ENCODE results near the gene SOWAHD. TPM values are rescaled to one million over a fixed set of nuclear protein-coding genes. Genes with fewer than 3 reads are reported as not detected.

SOWAHD gene, protein sequence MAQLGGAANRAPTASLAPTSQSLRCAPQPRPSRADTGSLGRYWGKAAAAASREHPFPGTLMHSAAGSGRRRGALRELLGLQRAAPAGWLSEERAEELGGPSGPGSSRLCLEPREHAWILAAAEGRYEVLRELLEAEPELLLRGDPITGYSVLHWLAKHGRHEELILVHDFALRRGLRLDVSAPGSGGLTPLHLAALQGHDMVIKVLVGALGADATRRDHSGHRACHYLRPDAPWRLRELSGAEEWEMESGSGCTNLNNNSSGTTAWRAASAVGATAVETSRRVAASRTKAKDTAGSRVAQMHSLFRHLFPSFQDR
- 1 to 10 TPM; 3.2 to 4.9 TPM for total RNA-seq

DNA sequence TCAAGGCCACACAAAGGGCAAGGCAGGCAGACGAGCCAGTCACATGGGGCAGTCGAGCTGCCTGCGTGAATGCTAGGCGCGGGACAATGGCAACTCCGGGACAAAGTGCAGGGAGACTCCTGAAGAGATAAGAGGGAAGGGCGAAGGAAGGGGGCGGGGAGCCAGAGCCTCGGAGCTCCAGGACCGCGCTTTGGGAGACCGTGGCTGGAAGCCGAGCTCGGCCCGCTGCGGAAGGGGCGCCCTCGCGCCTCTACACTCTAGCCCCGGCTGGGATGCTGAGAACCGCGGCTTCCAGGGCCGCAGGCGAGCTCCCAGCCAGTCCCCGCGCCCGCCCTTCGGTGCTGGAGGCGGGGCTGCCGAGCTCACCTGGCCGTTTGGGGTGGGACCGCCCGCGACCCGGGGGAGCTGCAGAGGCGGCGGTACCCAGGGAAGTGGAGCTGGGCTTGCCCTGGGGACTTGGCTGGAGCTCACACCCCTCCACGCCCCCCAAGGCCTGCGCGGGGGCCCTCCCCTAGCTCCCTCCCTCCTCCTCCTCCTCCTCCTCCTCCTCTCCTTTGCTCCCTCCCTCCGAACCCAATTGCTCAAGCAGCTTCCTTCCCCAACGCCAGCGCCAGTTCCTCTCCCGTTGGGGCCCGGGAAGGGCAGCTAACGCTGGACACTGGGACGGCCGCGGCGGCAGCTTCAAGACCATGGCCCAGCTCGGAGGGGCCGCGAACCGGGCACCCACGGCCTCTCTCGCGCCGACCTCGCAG is at the start of gene SOWAHD:
Gene SOWAHD, plus strand, starts transcription at position 610 of the 752 bp plus-strand sequence. Its CDS starts 80 bp downstream, at position 690.
- TF ChIP-seq, protein P1, sequence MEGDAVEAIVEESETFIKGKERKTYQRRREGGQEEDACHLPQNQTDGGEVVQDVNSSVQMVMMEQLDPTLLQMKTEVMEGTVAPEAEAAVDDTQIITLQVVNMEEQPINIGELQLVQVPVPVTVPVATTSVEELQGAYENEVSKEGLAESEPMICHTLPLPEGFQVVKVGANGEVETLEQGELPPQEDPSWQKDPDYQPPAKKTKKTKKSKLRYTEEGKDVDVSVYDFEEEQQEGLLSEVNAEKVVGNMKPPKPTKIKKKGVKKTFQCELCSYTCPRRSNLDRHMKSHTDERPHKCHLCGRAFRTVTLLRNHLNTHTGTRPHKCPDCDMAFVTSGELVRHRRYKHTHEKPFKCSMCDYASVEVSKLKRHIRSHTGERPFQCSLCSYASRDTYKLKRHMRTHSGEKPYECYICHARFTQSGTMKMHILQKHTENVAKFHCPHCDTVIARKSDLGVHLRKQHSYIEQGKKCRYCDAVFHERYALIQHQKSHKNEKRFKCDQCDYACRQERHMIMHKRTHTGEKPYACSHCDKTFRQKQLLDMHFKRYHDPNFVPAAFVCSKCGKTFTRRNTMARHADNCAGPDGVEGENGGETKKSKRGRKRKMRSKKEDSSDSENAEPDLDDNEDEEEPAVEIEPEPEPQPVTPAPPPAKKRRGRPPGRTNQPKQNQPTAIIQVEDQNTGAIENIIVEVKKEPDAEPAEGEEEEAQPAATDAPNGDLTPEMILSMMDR (IDR thresholded peaks at IDR 0.05) = no peak
- DNase-seq = peak; percentile 78
- Histone ChIP-seq H3K4me3 (peak within 1 kb of the TSS; percentile 52), H3K4me1 (no peaks in the 10 kb centered on the region), H3K27me3 (no peaks in the 10 kb centered on the region), H3K9ac (ENCODE audit: low read depth in 2 of 2, low read length in 2 of 2) (peak within 1 kb of the TSS; percentile 59 to 63), H3K36me3 (no peaks in the 10 kb centered on the region), H3K9me3 (no peaks in the 10 kb centered on the region), H3K27ac (peak within 1 kb of the TSS; percentile 88)
- intact Hi-C loops (cut with DNase I) = no loop called here

DNA sequence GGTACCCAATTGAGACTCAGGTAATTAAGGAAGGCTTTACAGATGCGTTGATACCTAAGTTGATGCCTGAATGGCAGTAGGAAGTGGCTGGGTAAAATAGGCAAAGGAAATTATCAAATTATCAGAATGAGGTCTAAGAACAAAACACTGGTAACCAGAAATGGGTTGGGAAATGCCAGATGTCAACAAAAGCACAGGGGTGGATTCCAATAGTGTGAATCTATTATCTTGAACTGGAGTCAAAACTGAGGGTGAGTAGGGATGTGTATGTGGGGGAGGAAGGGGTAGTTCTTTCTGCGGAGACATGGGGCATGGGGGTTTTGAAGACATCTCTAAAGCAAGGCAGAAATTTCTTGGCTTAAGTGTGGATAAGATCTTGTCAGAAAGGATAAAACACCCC is 49.5 kb upstream of the SOWAHD start:
- Histone ChIP-seq H3K27ac (no peak overlapping the region), H3K4me3 (no peak overlapping the region), H3K27me3 (no peaks in the 10 kb centered on the region), H3K4me1 (no peaks in the 10 kb centered on the region), H3K9me3 (no peaks in the 10 kb centered on the region), H3K36me3 (no peaks in the 10 kb centered on the region), H3K9ac (ENCODE audit: low read depth in 2 of 2, low read length in 2 of 2) (no peak overlapping the region)
- TF ChIP-seq, protein P1 (IDR thresholded peaks at IDR 0.05) = no peak
- intact Hi-C loops (cut with DNase I) = no loop called here
- no peak for DNase-seq

DNA sequence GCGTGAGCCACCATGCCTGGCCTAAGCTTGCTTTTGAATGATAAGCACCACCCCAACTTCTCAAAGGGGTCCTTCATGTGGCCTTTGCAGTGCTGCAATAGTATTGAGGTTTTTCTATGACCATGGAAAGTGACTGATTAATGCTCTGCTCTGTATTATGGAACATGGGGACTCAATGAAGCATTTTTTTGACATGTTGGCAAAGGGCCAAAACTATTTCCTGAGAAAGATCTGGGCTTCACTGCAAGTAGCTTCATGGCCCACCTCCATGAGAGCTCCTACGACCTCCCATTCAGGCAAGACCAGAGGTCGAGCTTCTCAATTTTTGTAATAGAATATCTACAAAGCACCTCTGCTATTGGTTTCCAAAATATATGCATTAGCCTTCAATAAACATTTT is 48.8 kb upstream of the SOWAHD start:
- Histone ChIP-seq H3K4me1 (no peaks in the 10 kb centered on the region), H3K4me3 (no peak overlapping the region), H3K9me3 (no peaks in the 10 kb centered on the region), H3K27ac (no peak overlapping the region), H3K9ac (ENCODE audit: low read depth in 2 of 2, low read length in 2 of 2) (no peak overlapping the region), H3K36me3 (no peaks in the 10 kb centered on the region), H3K27me3 (no peaks in the 10 kb centered on the region)
- TF ChIP-seq, protein P1 (IDR thresholded peaks at IDR 0.05) = no peak
- intact Hi-C loops (cut with DNase I) = no loop called here
- no peak for DNase-seq

DNA sequence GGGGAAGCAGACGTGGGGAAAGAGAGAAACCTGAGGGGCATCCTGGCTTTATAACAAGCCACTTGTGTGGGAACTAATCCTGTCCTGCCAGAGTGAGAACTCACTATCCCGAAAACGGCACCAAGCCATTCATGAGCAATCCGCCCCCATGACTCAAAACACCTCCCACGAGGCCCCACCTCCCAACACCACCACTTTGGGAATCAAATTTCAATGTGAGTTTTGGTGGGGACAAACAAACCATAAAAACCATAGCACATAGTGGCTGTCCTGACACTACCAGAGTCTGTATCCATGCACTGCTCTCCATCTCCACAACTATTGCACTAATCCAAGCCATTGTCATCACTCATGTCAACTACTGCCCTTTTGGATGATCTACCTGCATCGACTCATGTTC is 36.9 kb upstream of the SOWAHD start:
- intact Hi-C loops (cut with DNase I) = no loop called here
- TF ChIP-seq, protein P1 (IDR thresholded peaks at IDR 0.05) = no peak
- Histone ChIP-seq H3K9ac (ENCODE audit: low read depth in 2 of 2, low read length in 2 of 2) (no peak overlapping the region), H3K4me3 (no peak overlapping the region), H3K36me3 (no peaks in the 10 kb centered on the region), H3K4me1 (no peaks in the 10 kb centered on the region), H3K27me3 (no peaks in the 10 kb centered on the region), H3K27ac (no peak overlapping the region), H3K9me3 (no peaks in the 10 kb centered on the region)
- no peak for DNase-seq

DNA sequence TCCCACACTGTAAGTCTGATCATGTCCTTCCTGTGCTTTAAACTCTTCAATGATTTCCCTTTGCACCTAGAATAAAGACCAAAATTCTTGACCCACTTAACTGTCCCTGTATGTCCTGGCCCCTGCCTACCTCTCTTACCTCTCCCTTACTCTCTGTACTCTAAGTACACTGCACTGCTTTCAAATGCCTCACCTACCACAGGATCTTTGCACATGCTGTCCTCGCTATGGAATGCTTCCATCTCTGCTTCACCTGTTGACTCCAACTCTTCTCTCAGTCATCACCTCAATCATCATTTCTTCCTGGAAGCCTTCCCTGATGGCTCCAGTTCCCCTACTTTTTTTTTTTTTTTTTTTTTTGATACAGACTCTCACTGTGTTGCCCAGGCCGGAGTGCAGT is 36.5 kb upstream of the SOWAHD start:
- H3K4me3 ChIP-seq = no peak overlapping the region
- no peak for DNase-seq
- TF ChIP-seq, protein P1 (IDR thresholded peaks at IDR 0.05) = no peak
- H3K36me3 ChIP-seq = no peaks in the 10 kb centered on the region
- no peaks in the 10 kb centered on the region for H3K9me3 ChIP-seq
- no peaks in the 10 kb centered on the region for H3K4me1 ChIP-seq
- no peak overlapping the region for H3K27ac ChIP-seq
- H3K27me3 ChIP-seq = no peaks in the 10 kb centered on the region
- intact Hi-C loops (cut with DNase I) = no loop called here
- H3K9ac ChIP-seq (ENCODE audit: low read depth in 2 of 2, low read length in 2 of 2) = no peak overlapping the region

Measured in colonic mucosa (tissue), 4 donors.